ENCODE measurements around the gene PDE2A. TPM values are rescaled to one million over a fixed set of nuclear protein-coding genes. Genes with fewer than 3 reads are reported as not detected.
A peak's percentile ranks its signal among the peaks of the same experiment; 100 is the strongest.

Gene PDE2A
- total RNA-seq, 6 donors from 2014 or later = 4.7 to 46.1 (median 16.7) TPM

DNA sequence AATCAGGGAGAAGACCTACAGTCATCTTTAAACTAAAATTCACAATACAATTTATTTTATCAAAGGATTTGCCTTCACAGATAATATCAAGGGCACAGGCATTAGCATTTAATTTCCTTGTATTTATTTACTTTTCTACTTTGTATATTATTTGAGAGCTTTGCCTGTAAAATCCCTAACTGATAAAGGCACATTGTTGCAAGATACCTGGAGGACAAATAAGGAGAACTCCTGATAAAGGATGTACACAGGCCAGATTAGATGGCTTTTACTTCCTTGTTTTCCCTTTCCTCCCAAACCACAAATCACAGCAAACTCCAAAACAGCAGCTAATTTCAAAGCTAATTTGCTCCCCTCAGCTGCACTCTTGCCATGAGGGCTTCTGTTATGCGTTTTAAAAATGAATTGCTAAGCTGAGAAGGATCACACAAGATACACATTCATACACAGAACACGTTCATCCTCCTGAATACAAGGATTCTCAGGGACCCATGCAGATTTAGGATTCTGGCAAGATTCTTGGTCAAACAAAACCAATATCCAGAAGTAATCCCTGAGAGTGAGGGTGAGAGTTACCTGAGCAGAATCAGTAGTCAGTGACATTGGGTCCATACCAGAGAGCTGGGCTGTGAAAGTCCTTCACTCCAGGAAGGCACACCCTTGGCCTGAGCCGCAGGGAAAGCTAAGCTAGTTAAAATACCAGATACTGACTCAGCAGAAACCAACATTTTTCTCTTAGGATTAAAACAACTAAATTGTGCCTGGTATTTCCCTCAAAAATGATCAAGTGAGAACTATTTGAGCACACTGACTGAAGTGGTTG, 139.6 kb downstream of the PDE2A start:
- H3K4me3 ChIP-seq = no peak overlapping the region
- no peaks in the 10 kb centered on the region for H3K36me3 ChIP-seq
- no peak for ATAC-seq (ENCODE audit: low FRiP score in 2 of 2)
- no peaks in the 10 kb centered on the region for H3K9me3 ChIP-seq
- no peak for TF ChIP-seq EP300 (IDR thresholded peaks at IDR 0.05)
- TF ChIP-seq POLR2AphosphoS5 (IDR thresholded peaks at IDR 0.05) = no peak
- no peak for TF ChIP-seq POLR2A (IDR thresholded peaks at IDR 0.05)
- TF ChIP-seq, protein P1, sequence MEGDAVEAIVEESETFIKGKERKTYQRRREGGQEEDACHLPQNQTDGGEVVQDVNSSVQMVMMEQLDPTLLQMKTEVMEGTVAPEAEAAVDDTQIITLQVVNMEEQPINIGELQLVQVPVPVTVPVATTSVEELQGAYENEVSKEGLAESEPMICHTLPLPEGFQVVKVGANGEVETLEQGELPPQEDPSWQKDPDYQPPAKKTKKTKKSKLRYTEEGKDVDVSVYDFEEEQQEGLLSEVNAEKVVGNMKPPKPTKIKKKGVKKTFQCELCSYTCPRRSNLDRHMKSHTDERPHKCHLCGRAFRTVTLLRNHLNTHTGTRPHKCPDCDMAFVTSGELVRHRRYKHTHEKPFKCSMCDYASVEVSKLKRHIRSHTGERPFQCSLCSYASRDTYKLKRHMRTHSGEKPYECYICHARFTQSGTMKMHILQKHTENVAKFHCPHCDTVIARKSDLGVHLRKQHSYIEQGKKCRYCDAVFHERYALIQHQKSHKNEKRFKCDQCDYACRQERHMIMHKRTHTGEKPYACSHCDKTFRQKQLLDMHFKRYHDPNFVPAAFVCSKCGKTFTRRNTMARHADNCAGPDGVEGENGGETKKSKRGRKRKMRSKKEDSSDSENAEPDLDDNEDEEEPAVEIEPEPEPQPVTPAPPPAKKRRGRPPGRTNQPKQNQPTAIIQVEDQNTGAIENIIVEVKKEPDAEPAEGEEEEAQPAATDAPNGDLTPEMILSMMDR (IDR thresholded peaks at IDR 0.05) = no peak
- WGBS, 2 donors = 47 to 59% methylated on average over 3 of the region's 3 CpGs
- H3K4me1 ChIP-seq = peaks cover 0 to 13% (median 5%) of the 10 kb centered on the region in 4 donors
- peak in 1 of 2 donors; percentile 42 for DNase-seq
- H3K27me3 ChIP-seq = no peaks in the 10 kb centered on the region
- peak overlapping the region in 1 of 4 donors; percentile 0 for H3K27ac ChIP-seq

DNA sequence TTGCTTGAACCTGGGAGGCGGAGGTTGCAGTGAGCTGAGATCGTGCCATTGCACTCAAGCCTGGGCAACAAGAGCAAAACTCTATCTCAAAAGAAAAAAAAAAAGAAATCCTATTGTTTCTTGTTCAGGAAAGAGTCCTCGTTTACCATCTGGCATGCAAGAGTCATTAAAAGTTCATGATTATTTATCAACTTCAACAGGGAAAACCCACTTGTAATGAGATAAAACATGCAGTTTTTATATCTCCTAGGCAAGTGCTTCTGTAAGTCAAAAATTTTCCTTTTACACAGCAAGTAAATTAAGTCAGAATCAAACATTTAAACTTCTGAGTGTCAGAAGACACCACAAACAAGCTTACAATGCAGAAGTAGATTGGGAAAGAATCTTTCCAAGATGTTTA, 145.2 kb downstream of the PDE2A start:
- WGBS, 2 donors = 64 to 82% methylated on average over 3 of the region's 3 CpGs
- ATAC-seq (ENCODE audit: low FRiP score in 2 of 2) = no peak
- DNase-seq = no peak
- no peaks in the 10 kb centered on the region for H3K36me3 ChIP-seq
- no peaks in the 10 kb centered on the region for H3K27me3 ChIP-seq
- H3K4me1 ChIP-seq = no peaks in the 10 kb centered on the region
- H3K9me3 ChIP-seq = no peaks in the 10 kb centered on the region
- H3K4me3 ChIP-seq = no peak overlapping the region
- TF ChIP-seq EP300 (IDR thresholded peaks at IDR 0.05) (no peak), POLR2A (IDR thresholded peaks at IDR 0.05) (no peak), POLR2AphosphoS5 (IDR thresholded peaks at IDR 0.05) (no peak)
- TF ChIP-seq, protein P1 (IDR thresholded peaks at IDR 0.05) = no peak
- no peak overlapping the region for H3K27ac ChIP-seq

DNA sequence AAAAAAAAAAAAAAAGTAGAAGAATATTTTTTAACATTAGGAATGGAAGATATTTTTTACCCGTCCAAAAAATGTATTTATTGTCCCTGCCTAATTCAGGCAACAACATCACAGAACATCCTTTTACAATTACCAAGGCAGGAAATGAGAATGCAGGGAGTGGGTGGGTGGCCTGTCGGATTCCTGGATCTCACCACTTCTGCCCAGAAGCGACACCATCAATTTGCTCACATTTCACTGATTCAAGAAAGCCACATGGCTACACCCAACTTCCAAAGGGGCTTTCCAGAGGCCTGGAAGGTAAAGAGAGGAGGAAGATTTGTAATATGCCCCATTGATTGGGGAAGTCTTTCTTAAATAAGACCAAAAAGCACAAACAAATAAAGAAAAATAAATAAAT, 146.1 kb downstream of the PDE2A start:
- Histone ChIP-seq H3K36me3 (no peaks in the 10 kb centered on the region), H3K4me3 (no peak overlapping the region), H3K27ac (no peak overlapping the region), H3K4me1 (no peaks in the 10 kb centered on the region), H3K27me3 (no peaks in the 10 kb centered on the region), H3K9me3 (no peaks in the 10 kb centered on the region)
- DNase-seq = no peak
- TF ChIP-seq POLR2A (IDR thresholded peaks at IDR 0.05) (no peak), POLR2AphosphoS5 (IDR thresholded peaks at IDR 0.05) (no peak)
- TF ChIP-seq, protein P1 (IDR thresholded peaks at IDR 0.05) = no peak
- ATAC-seq (ENCODE audit: low FRiP score in 2 of 2) = no peak
- 73 to 81% methylated on average over 3 of the region's 3 CpGs for WGBS, 2 donors

Small RNA genes within 50 kb of the gene (small RNA-seq; reads per million reads assigned to genes)
- 4.2 to 10.7 (median 4.3) reads per million in 4 donors for gene MIR139
- 0 reads per million in 4 donors for gene RNU7-105P

Other genes with a start within 250 kb of the PDE2A start
- gene CLPB, start 239.9 kb downstream of the PDE2A start, total RNA-seq = 10 to 100 TPM; 18.9 to 31.4 (median 26.8) TPM
- 1,000 to 10,000 TPM in 1 of 6 donors, 100 to 1,000 TPM in 5; 217 to 1,154 (median 269) TPM for gene ARAP1, start 78.0 kb upstream of the PDE2A start, total RNA-seq
- 100 to 1,000 TPM in 5 of 6 donors, 10 to 100 TPM in 1; 93.2 to 227 (median 151) TPM for gene STARD10, start 119.6 kb upstream of the PDE2A start, total RNA-seq
- gene ATG16L2, start 140.0 kb upstream of the PDE2A start, total RNA-seq = 100 to 1,000 TPM in 3 of 6 donors, 10 to 100 TPM in 3; 39.5 to 354 (median 86.4) TPM

Data from upper lobe of left lung (tissue), 6 donors.